Esophagus muscularis mucosa (tissue), 4 donors: ENCODE data around the gene NWD2. TPM values are rescaled to one million over a fixed set of nuclear protein-coding genes. Genes with fewer than 3 reads are reported as not detected.
"Not testable (repeated sequence)": the region's sequence is repeated elsewhere in the genome, so short reads cannot be mapped to it uniquely, and the experiment has no call there.

Experiments
- DNase-seq: peaks from one replicate; pipeline ENCODE4 v3.0.0-alpha.2; 2017; ENCODE audit errors: extremely low spot score
- H3K27ac ChIP-seq, 4 donors: fragments of 200-600 bp; sonication (generic); replicated peaks in 1 of 4; 1 replicate in 3 of 4; 2 replicates in 1 of 4; pipeline ENCODE4 v1.5.1; 2016 to 2019; ENCODE audit warnings: mild to moderate bottlenecking in 1 of 4
- H3K27me3 ChIP-seq, 4 donors: fragments of 200-600 bp; sonication (generic); one replicate each; pipeline versions ENCODE4 v1.5.1 to v1.6.0; 2016 to 2019
- H3K36me3 ChIP-seq, 4 donors: fragments of 200-600 bp; sonication (generic); one replicate each; pipeline ENCODE4 v1.5.1; 2016 to 2019
- H3K4me1 ChIP-seq, 4 donors: fragments of 200-600 bp; sonication (generic); one replicate each; pipeline ENCODE4 v1.5.1; 2016 to 2019
- H3K4me3 ChIP-seq, 4 donors: fragments of 200-600 bp; sonication (generic); 1 replicate in 2 of 4; 2 replicates in 2 of 4; pipeline ENCODE4 v1.5.1; 2016 to 2019; ENCODE audit warnings: mild to moderate bottlenecking in 4 of 4, moderate library complexity in 1 of 4
- H3K9me3 ChIP-seq, 4 donors: fragments of 200-600 bp; sonication (generic); 1 replicate in 3 of 4; 2 replicates in 1 of 4; pipeline ENCODE4 v1.5.1; 2016 to 2019
- EP300 ChIP-seq: sonication (generic); formaldehyde crosslinking; IDR thresholded peaks from one replicate; pipeline ENCODE4 v1.6.1; 2017; ENCODE audit warnings: antibody characterized with exemption
- POLR2A ChIP-seq: fragments of 450-650 bp; IDR thresholded peaks from one replicate; pipeline ENCODE4 v1.6.1; 2017; ENCODE audit warnings: antibody characterized with exemption, moderate library complexity, mild to moderate bottlenecking, low read depth
- POLR2AphosphoS5 ChIP-seq, 2 donors: sonication (generic); formaldehyde crosslinking; IDR thresholded peaks; one replicate each; pipeline ENCODE4 v1.6.1; 2017; ENCODE audit warnings: antibody characterized with exemption in 2 of 2
- WGBS: methylation state at CpG from one replicate; pipeline ENCODE4 v1.1.5; 2018; 5-methylcytosine and 5-hydroxymethylcytosine counted together
- intact Hi-C: fragments of 100-400 bp; cut with DNase I; formaldehyde crosslinking; loops from one replicate; pipeline ENCODE4 v1.15.1; 2023
- total RNA-seq, 4 donors: library from RNA; depleted of rRNA; stranded (reverse); fragments of >200 nt; gene quantifications; one replicate each; pipeline versions ENCODE4 v1.1.0 to v1.2.1, GENCODE V29; 2016
- TF ChIP-seq, protein P1 (sequence below), 3 experiments: fragments of 200-600 bp in 2 of 3; fragments of 450-650 bp in 1 of 3; sonication (generic) in 2 of 3; IDR thresholded peaks; one replicate each; pipeline ENCODE4 v1.5.1; 2017 to 2019; ENCODE audit warnings: antibody characterized with exemption in 3 of 3, mild to moderate bottlenecking in 2 of 3, moderate library complexity in 1 of 3

The NWD2 gene, protein sequence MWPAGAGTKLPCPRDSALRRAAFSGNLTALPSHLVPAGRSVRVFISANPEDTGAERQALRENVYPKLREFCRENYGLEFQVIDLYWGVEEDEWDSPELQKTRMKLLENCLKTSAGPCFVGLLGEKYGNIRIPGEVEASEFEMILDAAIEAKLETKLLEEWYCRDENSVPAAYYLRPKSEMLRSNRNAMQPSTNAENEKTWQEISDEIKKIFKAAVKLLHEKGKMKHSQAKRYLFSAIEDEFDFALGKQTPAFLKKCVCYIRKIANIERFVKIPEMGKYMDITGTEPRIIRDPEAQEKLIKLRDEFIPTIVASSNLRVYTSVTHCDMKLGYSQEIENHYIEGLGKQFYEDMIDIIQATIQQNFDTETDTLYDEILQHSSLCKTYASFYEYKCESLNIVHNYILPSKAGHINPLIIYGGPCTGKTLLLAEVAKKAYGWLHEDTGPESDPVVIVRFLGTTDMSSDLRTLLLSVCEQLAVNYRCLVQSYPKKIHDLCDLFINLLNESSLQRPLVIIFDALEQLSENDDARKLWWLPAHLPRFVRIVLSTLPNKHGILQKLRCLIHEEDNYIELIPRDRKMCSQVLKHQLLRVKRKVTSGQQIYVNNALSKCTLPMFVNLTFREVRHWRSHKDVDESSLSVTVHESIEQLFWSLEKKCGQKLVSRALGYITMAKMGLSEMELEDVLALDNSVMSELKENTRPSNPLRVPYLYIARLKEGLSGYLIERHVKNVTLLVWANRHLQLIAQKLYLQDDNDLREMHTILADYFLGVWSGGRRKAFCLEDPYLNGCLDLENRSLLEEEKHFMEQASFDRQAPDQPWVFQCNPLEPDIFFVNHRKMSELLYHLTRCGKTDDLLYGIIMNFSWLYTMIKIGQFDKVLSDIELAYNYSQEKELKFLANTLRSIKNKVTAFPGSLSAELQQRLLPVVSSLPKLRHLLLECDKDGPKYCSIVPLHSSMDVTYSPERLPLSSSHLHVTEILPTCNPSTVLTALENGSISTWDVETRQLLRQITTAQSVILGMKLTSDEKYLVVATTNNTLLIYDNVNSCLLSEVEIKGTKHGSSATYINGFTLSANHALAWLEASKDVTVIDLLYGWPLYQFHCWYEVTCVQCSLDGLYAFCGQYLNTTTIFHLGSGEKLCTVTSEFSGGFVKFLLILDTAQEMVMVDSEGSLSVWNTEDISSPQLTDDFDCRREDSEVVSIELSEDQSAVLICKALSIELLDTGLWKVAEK (N-terminal part only)
- under 1 TPM; 0.11 to 0.50 (median 0.30) TPM for total RNA-seq

DNA sequence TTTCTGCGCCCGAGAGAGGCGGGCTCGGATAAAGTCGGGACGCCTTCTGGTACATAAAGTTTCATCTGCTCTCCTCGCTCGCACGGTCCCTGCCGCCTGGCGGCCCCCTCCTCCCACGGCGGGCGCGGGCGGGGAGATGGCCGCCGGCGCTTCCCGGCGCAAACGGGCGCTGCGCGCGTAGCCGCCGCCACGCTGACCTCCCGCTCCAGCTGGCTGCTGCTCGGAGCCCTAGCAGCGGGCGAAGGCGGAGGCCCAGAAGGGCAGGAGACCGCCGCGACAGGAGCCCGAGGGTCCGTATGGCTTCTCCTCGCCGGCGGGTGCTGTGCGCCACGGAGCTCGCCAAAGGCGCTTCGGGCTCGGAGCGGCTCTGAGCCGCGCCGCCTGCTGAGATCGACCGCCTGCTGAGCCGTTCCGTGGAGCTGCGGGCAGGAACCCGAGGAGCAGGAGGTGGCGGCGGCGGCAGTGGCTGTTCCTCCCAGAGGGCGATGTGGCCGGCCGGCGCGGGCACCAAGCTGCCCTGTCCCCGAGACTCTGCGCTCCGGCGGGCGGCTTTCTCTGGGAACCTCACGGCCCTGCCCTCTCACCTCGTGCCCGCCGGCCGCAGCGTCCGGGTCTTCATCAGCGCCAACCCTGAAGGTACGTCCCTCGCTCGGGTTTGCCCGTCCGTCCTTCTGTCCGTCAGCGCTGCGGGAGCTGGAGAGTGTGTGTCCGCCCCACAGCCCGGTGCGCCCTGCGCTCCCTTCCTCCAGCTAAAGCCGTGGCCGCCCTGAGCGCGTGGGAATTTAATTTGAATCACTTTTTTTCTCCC lies at the start of gene NWD2:
NWD2 (plus strand) TSS at position 161 of the 808 bp plus-strand sequence; CDS start at position 486, 325 bp downstream.
- TF ChIP-seq EP300 = no peak
- TF ChIP-seq, protein P1, sequence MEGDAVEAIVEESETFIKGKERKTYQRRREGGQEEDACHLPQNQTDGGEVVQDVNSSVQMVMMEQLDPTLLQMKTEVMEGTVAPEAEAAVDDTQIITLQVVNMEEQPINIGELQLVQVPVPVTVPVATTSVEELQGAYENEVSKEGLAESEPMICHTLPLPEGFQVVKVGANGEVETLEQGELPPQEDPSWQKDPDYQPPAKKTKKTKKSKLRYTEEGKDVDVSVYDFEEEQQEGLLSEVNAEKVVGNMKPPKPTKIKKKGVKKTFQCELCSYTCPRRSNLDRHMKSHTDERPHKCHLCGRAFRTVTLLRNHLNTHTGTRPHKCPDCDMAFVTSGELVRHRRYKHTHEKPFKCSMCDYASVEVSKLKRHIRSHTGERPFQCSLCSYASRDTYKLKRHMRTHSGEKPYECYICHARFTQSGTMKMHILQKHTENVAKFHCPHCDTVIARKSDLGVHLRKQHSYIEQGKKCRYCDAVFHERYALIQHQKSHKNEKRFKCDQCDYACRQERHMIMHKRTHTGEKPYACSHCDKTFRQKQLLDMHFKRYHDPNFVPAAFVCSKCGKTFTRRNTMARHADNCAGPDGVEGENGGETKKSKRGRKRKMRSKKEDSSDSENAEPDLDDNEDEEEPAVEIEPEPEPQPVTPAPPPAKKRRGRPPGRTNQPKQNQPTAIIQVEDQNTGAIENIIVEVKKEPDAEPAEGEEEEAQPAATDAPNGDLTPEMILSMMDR (IDR thresholded peaks at IDR 0.05) = no peak
- TF ChIP-seq POLR2A = no peak
- no peak for TF ChIP-seq POLR2AphosphoS5 (IDR thresholded peaks at IDR 0.05)
- DNase-seq = no peak
- H3K4me3 ChIP-seq = peak within 1 kb of the TSS; percentile 31 to 41 (median 39)
- WGBS = under 1% methylated on average over 34 of the region's 95 CpGs
- no peaks in the 10 kb centered on the region for H3K36me3 ChIP-seq
- no peaks in the 10 kb centered on the region for H3K9me3 ChIP-seq
- no peak within 1 kb of the TSS for H3K27ac ChIP-seq
- peaks cover 0 to 62% (median 26%) of the 10 kb centered on the region in 4 donors for H3K27me3 ChIP-seq
- H3K4me1 ChIP-seq = peaks cover 6 to 24% (median 19%) of the 10 kb centered on the region in 4 donors
- intact Hi-C loops = no loop called here

DNA sequence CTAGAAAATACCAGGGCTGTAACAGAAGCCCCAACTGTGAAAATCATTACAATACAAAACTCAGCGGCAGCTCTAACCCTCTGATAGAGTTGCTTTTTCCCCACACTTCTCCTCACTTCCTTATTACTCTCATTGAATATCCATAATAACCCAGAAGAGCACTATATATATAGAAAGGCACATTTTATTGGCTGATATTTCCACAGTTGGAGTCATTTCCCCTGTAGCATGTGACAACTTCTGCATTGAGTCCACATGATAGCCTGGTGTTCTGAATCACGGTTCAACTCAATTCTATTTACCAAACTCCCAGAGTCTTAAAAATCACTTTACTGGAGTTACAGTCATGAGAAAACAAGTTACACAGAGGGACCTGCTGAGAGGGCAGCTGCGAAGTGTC lies 46.6 kb upstream of the NWD2 start:
- DNase-seq = no peak
- Histone ChIP-seq H3K4me1 (no peaks in the 10 kb centered on the region), H3K4me3 (no peak overlapping the region), H3K27me3 (no peaks in the 10 kb centered on the region), H3K9me3 (no peaks in the 10 kb centered on the region), H3K27ac (no peak overlapping the region), H3K36me3 (no peaks in the 10 kb centered on the region)
- TF ChIP-seq POLR2AphosphoS5 (IDR thresholded peaks at IDR 0.05) (no peak), EP300 (no peak), POLR2A (no peak)
- TF ChIP-seq, protein P1 (IDR thresholded peaks at IDR 0.05) = no peak
- intact Hi-C loops = no loop called here
- WGBS = 74% methylated on average over 3 of the region's 3 CpGs

DNA sequence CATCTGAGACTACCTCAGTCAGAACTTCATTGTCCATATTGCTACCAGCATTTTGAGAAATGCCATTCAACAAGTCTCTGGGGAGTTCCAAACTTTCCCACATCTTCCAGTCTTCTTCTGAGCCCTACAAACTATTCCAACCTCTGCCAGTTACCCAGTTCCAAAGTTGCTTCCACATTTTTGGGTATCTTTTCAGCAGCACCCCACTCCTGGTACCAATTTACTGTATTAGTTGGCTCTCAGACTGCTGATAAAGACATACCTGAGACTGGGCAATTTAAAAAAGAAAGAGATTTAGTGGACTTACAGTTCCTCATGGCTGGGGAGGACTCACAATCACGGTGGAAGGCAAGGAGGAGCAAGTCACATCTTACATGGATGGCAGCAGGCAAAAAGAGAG lies 39.8 kb upstream of the NWD2 start:
- 100% methylated on average over 1 of the region's 1 CpG for WGBS
- H3K27ac ChIP-seq, H3K4me3 ChIP-seq, H3K27me3 ChIP-seq, intact Hi-C loops, H3K4me1 ChIP-seq, H3K36me3 ChIP-seq, DNase-seq: not testable (repeated sequence)
- peaks cover 0 to 12% (median 10%) of the 10 kb centered on the region in 4 donors for H3K9me3 ChIP-seq

DNA sequence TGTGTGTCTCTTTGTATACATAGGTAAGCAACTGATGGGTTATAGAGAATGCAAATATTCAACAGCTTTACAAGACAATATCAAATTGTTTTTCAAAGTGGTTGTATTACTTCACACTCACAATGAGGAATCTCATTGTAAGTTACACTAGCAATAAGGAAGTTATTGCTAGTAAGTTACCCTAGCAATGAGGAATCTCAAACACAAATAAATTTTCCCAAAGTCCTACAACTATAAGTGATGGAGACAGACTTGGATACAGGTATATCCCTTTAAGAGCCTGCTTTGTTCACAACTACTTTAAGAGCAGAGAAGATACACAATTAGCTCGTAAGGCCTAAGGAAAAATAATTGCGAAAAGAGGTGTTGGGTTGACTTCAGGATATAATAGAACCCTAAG lies 28.3 kb upstream of the NWD2 start:
- Histone ChIP-seq H3K4me1 (peaks cover 0 to 19% (median 17%) of the 10 kb centered on the region in 4 donors), H3K4me3 (no peak overlapping the region), H3K9me3 (no peaks in the 10 kb centered on the region), H3K27ac (no peak overlapping the region), H3K27me3 (no peaks in the 10 kb centered on the region), H3K36me3 (no peaks in the 10 kb centered on the region)
- TF ChIP-seq POLR2A (no peak), POLR2AphosphoS5 (IDR thresholded peaks at IDR 0.05) (no peak), EP300 (no peak)
- TF ChIP-seq, protein P1 (IDR thresholded peaks at IDR 0.05) = no peak
- WGBS = 82% methylated on average over 2 of the region's 2 CpGs
- no peak for DNase-seq
- intact Hi-C loops = no loop called here
